ENCODE results near the gene CFAP77. TPM values are rescaled to one million over a fixed set of nuclear protein-coding genes. Genes with fewer than 3 reads are reported as not detected.

The CFAP77 gene
- total and polyA plus RNA-seq, 10 of the 15 experiments (the other 5 are each of a cell fraction or from before 2014, with no cell fraction given) = 0.33 TPM; not detected in 9

DNA sequence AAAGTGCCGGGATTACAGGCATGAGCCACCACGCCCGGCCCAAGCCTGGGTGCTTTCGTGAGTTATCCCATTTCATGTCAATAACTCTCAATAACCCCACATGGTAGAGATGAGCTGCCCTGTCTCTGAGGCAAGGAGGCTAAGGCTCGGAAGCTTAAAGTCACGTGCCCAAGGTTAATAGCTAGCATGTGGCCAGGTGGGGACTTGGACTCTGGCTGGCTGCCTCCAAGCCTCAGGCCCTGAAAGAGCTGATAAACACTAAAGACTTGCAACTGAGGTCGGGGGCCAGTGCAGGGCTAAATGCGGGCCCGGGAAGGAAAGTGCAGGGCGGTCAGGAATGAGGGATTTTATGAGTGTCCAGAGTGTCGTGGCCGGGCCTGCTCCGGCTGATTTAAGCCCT lies 141.5 kb downstream of the CFAP77 start:
- intact Hi-C loops (cut with micrococcal nuclease; ENCODE audit: unreplicated experiment) (no loop called here), in situ Hi-C loops (cut with MboI) (no loop called here)
- CTCF ChIA-PET = no interaction called here
- H3K4me3 ChIP-seq = no peak overlapping the region
- H3K4me2 ChIP-seq (ENCODE audit: control insufficient read depth, insufficient read depth) = no peak overlapping the region
- SMC1A ChIA-PET (ENCODE audit: uncharacterized antibody, unreplicated experiment) = no interaction called here
- no TSS peak for BruUV-seq (replicated peaks)
- ATAC-seq (no peak), DNase-seq (ENCODE audit: low read depth, low spot score) (no peak), FAIRE-seq (no peak)
- RAD21 ChIA-PET (ENCODE audit: unreplicated experiment) = no interaction called here
- no peak overlapping the region for H2AFZ ChIP-seq (ENCODE audit: control insufficient read depth, low read depth, low read length)
- WGBS (ENCODE audit: insufficient coverage, insufficient replicate concordance, low lambda C conversion rate, missing lambda C conversion rate) = 50% methylated on average over 13 of the region's 13 CpGs
- H3K9me3 ChIP-seq (replicated peaks; ENCODE audit: control insufficient read depth, insufficient read depth, low read length) = no peaks in the 10 kb centered on the region
- H3K4me1 ChIP-seq (ENCODE audit: control insufficient read depth, insufficient read depth, low read length) = no peaks in the 10 kb centered on the region
- H3K27ac ChIP-seq (ENCODE audit: control insufficient read depth, insufficient read depth) = no peak overlapping the region
- POLR2A ChIA-PET = no interaction called here
- no peaks in the 10 kb centered on the region for H3K36me3 ChIP-seq (ENCODE audit: control insufficient read depth in 2 of 2, insufficient read depth in 2 of 2, low read length in 1 of 2)
- no peaks in the 10 kb centered on the region for H3K79me2 ChIP-seq (ENCODE audit: control insufficient read depth, insufficient read depth, low read length)
- TF ChIP-seq BHLHE40 (IDR thresholded peaks at IDR 0.05; ENCODE audit: borderline replicate concordance in 1 of 2, low read depth in 2 of 2, low read length in 1 of 2) (no peak), ZNF24 (IDR thresholded peaks at IDR 0.05) (no peak)
- no peak overlapping the region for H3K9ac ChIP-seq (ENCODE audit: control insufficient read depth, insufficient read depth, low read length)
- no peaks in the 10 kb centered on the region; a peak in 2 of 4 replicates for H3K27me3 ChIP-seq (replicated peaks in 1 of 2; ENCODE audit: control insufficient read depth in 2 of 2, insufficient read depth in 2 of 2, low read length in 1 of 2)
- no peaks in the 10 kb centered on the region for H4K20me1 ChIP-seq (ENCODE audit: control insufficient read depth, insufficient read depth)

DNA sequence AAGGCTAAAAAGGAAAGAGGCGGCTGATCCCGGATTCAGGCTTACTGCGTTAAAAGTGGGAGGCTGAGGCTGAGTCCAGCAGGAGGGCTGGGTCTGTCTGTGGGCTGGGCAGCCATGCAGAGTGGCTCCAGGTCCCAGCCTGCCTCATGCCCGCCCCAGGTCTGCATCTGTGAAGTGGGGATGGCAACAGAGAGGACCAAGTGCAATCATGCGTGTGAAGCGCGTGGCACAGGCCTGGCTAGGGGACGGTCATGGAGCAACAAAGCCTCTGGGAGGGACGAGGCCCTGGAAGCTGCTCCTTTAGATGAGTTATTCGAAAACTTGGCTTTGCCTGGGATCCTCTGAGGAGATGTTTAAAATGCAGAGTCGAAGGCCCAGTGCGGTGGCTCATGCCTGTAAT lies 142.0 kb downstream of the CFAP77 start:
- no peaks in the 10 kb centered on the region for H3K9me3 ChIP-seq (replicated peaks; ENCODE audit: control insufficient read depth, insufficient read depth, low read length)
- H2AFZ ChIP-seq (ENCODE audit: control insufficient read depth, low read depth, low read length) = no peak overlapping the region
- intact Hi-C loops (cut with micrococcal nuclease; ENCODE audit: unreplicated experiment) (no loop called here), in situ Hi-C loops (cut with MboI) (no loop called here)
- 73% methylated on average over 12 of the region's 12 CpGs for WGBS (ENCODE audit: insufficient coverage, insufficient replicate concordance, low lambda C conversion rate, missing lambda C conversion rate)
- ChIA-PET RAD21 (ENCODE audit: unreplicated experiment) (no interaction called here), CTCF (no interaction called here), SMC1A (ENCODE audit: uncharacterized antibody, unreplicated experiment) (no interaction called here), POLR2A (no interaction called here)
- H3K79me2 ChIP-seq (ENCODE audit: control insufficient read depth, insufficient read depth, low read length) = no peaks in the 10 kb centered on the region
- no peaks in the 10 kb centered on the region for H3K4me1 ChIP-seq (ENCODE audit: control insufficient read depth, insufficient read depth, low read length)
- H4K20me1 ChIP-seq (ENCODE audit: control insufficient read depth, insufficient read depth) = no peaks in the 10 kb centered on the region
- H3K27ac ChIP-seq (ENCODE audit: control insufficient read depth, insufficient read depth) = no peak overlapping the region
- BruUV-seq (replicated peaks) = no TSS peak
- DNase-seq (ENCODE audit: low read depth, low spot score) (no peak), ATAC-seq (no peak), FAIRE-seq (no peak)
- no peak overlapping the region for H3K4me3 ChIP-seq
- H3K27me3 ChIP-seq (replicated peaks in 1 of 2; ENCODE audit: control insufficient read depth in 2 of 2, insufficient read depth in 2 of 2, low read length in 1 of 2) = no peaks in the 10 kb centered on the region; a peak in 1 of 4 replicates
- H3K9ac ChIP-seq (ENCODE audit: control insufficient read depth, insufficient read depth, low read length) = no peak overlapping the region
- no peaks in the 10 kb centered on the region for H3K36me3 ChIP-seq (ENCODE audit: control insufficient read depth in 2 of 2, insufficient read depth in 2 of 2, low read length in 1 of 2)
- no peak overlapping the region for H3K4me2 ChIP-seq (ENCODE audit: control insufficient read depth, insufficient read depth)
- no peak for TF ChIP-seq MYB (IDR thresholded peaks at IDR 0.05; ENCODE audit: borderline replicate concordance, low read depth, low read length)
- TF ChIP-seq, protein P1, sequence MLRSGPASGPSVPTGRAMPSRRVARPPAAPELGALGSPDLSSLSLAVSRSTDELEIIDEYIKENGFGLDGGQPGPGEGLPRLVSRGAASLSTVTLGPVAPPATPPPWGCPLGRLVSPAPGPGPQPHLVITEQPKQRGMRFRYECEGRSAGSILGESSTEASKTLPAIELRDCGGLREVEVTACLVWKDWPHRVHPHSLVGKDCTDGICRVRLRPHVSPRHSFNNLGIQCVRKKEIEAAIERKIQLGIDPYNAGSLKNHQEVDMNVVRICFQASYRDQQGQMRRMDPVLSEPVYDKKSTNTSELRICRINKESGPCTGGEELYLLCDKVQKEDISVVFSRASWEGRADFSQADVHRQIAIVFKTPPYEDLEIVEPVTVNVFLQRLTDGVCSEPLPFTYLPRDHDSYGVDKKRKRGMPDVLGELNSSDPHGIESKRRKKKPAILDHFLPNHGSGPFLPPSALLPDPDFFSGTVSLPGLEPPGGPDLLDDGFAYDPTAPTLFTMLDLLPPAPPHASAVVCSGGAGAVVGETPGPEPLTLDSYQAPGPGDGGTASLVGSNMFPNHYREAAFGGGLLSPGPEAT (IDR thresholded peaks at IDR 0.05; ENCODE audit: low read depth) = no peak
- no peak for TF ChIP-seq TBL1XR1 (IDR thresholded peaks at IDR 0.05; ENCODE audit: low read depth, low read length)
- no peak for TF ChIP-seq ZNF274 (IDR thresholded peaks at IDR 0.05; ENCODE audit: insufficient read depth, insufficient read length)
- TF ChIP-seq RELA (IDR thresholded peaks at IDR 0.05; ENCODE audit: borderline replicate concordance, partially characterized antibody) = no peak
- TF ChIP-seq KLF5 (IDR thresholded peaks at IDR 0.05; ENCODE audit: partially characterized antibody) = no peak
- TF ChIP-seq, protein P2, sequence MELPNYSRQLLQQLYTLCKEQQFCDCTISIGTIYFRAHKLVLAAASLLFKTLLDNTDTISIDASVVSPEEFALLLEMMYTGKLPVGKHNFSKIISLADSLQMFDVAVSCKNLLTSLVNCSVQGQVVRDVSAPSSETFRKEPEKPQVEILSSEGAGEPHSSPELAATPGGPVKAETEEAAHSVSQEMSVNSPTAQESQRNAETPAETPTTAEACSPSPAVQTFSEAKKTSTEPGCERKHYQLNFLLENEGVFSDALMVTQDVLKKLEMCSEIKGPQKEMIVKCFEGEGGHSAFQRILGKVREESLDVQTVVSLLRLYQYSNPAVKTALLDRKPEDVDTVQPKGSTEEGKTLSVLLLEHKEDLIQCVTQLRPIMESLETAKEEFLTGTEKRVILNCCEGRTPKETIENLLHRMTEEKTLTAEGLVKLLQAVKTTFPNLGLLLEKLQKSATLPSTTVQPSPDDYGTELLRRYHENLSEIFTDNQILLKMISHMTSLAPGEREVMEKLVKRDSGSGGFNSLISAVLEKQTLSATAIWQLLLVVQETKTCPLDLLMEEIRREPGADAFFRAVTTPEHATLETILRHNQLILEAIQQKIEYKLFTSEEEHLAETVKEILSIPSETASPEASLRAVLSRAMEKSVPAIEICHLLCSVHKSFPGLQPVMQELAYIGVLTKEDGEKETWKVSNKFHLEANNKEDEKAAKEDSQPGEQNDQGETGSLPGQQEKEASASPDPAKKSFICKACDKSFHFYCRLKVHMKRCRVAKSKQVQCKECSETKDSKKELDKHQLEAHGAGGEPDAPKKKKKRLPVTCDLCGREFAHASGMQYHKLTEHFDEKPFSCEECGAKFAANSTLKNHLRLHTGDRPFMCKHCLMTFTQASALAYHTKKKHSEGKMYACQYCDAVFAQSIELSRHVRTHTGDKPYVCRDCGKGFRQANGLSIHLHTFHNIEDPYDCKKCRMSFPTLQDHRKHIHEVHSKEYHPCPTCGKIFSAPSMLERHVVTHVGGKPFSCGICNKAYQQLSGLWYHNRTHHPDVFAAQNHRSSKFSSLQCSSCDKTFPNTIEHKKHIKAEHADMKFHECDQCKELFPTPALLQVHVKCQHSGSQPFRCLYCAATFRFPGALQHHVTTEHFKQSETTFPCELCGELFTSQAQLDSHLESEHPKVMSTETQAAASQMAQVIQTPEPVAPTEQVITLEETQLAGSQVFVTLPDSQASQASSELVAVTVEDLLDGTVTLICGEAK (IDR thresholded peaks at IDR 0.05; ENCODE audit: borderline replicate concordance) = no peak
- no peak for TF ChIP-seq EZH2 (IDR thresholded peaks at IDR 0.05; ENCODE audit: borderline replicate concordance, control insufficient read depth, low read depth, low read length)
- no peak for TF ChIP-seq SRF (IDR thresholded peaks at IDR 0.05; ENCODE audit: low read depth in 2 of 2, low read length in 2 of 2)
- TF ChIP-seq SUPT20H (IDR thresholded peaks at IDR 0.05; ENCODE audit: borderline replicate concordance, control insufficient read depth, low read depth, low read length) = no peak
- TF ChIP-seq LARP7 (IDR thresholded peaks at IDR 0.05) = no peak
